Measurements from ENCODE around the gene COL12A1. TPM values are rescaled to one million over a fixed set of nuclear protein-coding genes. Genes with fewer than 3 reads are reported as not detected.
A peak's percentile ranks its signal among the peaks of the same experiment; 100 is the strongest.

COL12A1 gene
- total and polyA plus RNA-seq, 2 of the 13 experiments (the other 11 are each of a cell fraction or from before 2014, with no cell fraction given) = 0.02 TPM; not detected in 1

DNA sequence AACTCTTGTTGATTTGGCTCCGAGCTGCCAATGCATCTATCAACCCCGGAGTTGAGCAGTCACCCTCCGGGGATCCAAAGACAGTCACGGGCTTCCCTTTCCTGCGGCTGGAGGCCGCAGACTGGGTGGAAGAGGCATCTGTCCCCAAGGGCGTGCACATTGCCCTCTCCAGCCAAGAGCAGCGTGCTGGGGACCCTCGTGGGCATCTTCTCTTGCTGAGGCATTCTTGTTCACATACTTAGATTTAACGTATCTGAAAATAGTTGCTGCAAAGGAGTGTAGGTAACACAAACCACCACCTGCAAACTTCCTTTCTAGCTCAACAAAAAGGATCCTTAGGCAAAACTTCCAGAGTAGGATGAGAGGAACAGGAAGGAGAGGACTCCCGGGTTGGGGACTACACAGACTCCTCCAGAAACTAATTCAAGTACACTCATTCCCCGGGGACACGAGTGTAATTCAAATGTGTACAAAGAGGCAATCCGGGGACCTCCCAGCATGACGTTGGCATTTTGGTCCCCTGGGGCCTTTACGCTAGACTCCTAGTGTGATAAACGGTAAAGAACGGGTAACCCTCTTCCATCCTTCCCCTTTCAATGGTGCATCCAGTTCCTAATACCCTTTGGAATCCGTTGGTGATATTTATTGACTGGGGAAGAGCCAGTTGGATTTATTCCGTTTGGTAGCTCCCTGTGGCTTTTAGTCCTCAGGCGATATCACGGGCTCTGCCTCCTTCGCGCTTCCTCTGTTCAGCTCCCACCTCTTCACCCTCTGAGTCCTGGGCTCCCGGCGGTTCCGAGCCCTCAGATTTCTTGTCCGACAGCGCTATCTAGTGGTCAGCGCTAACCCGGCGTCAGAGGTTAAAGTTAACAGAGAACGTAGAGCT is 2.7 kb upstream of the COL12A1 start (continued):
- TF ChIP-seq CTCF (CRISPR knock-in tag; IDR thresholded peaks at IDR 0.05) (peak; percentile 89), KLF16 (CRISPR knock-in tag; IDR thresholded peaks at IDR 0.05) (0 out of 4 replicates have a peak, but pooled peaks of 1 of the 2 experiments have one; percentile 34), ERF (CRISPR knock-in tag; IDR thresholded peaks at IDR 0.05) (0 out of 2 replicates have a peak, but pooled peaks have one; percentile 29), STAG1 (CRISPR knock-in tag; IDR thresholded peaks at IDR 0.05) (peak; percentile 92), CBFB (CRISPR knock-in tag; IDR thresholded peaks at IDR 0.05) (no peak), KAT8 (CRISPR knock-in tag; IDR thresholded peaks at IDR 0.05) (0 out of 2 replicates have a peak, but pooled peaks have one; percentile 33), SMC3 (IDR thresholded peaks at IDR 0.05; ENCODE audit: low read length) (peak; percentile 71), YY1 (IDR thresholded peaks at IDR 0.05; ENCODE audit: insufficient read depth, insufficient replicate concordance, low read depth, low read length) (no peak), SRY (CRISPR knock-in tag; IDR thresholded peaks at IDR 0.05) (no peak)
- TF ChIP-seq, protein P1, sequence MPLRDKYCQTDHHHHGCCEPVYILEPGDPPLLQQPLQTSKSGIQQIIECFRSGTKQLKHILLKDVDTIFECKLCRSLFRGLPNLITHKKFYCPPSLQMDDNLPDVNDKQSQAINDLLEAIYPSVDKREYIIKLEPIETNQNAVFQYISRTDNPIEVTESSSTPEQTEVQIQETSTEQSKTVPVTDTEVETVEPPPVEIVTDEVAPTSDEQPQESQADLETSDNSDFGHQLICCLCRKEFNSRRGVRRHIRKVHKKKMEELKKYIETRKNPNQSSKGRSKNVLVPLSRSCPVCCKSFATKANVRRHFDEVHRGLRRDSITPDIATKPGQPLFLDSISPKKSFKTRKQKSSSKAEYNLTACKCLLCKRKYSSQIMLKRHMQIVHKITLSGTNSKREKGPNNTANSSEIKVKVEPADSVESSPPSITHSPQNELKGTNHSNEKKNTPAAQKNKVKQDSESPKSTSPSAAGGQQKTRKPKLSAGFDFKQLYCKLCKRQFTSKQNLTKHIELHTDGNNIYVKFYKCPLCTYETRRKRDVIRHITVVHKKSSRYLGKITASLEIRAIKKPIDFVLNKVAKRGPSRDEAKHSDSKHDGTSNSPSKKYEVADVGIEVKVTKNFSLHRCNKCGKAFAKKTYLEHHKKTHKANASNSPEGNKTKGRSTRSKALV (CRISPR knock-in tag; IDR thresholded peaks at IDR 0.05) = peak; percentile 33; the same call in 1 of the 2 replicates
- TF ChIP-seq, protein P2, sequence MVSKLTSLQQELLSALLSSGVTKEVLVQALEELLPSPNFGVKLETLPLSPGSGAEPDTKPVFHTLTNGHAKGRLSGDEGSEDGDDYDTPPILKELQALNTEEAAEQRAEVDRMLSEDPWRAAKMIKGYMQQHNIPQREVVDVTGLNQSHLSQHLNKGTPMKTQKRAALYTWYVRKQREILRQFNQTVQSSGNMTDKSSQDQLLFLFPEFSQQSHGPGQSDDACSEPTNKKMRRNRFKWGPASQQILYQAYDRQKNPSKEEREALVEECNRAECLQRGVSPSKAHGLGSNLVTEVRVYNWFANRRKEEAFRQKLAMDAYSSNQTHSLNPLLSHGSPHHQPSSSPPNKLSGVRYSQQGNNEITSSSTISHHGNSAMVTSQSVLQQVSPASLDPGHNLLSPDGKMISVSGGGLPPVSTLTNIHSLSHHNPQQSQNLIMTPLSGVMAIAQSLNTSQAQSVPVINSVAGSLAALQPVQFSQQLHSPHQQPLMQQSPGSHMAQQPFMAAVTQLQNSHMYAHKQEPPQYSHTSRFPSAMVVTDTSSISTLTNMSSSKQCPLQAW (CRISPR knock-in tag; IDR thresholded peaks at IDR 0.05) = 0 out of 2 replicates have a peak, but pooled peaks have one; percentile 29
